VCaP (cell line): ENCODE measurements around the gene GRAMD1B.

Source experiments
- H3K27ac ChIP-seq: fragments of 450-650 bp; 2 replicates; pipeline ENCODE4 v1.5.1; 2017
- CTCF ChIP-seq: fragments of 450-650 bp; conservative IDR thresholded peaks from 2 replicates; pipeline ENCODE4 v1.5.1; 2017; ENCODE audit warnings: mild to moderate bottlenecking, moderate library complexity

GRAMD1B gene

GRCh38 chr11:123479048-123479837, 49.2 kb downstream of the GRAMD1B start:
- no peak overlapping the region for H3K27ac ChIP-seq
- TF ChIP-seq CTCF, result no peak

GRCh38 chr11:123480290-123480815, 50.3 kb downstream of the GRAMD1B start:
- no peak overlapping the region for H3K27ac ChIP-seq
- TF ChIP-seq CTCF, result no peak

DNA sequence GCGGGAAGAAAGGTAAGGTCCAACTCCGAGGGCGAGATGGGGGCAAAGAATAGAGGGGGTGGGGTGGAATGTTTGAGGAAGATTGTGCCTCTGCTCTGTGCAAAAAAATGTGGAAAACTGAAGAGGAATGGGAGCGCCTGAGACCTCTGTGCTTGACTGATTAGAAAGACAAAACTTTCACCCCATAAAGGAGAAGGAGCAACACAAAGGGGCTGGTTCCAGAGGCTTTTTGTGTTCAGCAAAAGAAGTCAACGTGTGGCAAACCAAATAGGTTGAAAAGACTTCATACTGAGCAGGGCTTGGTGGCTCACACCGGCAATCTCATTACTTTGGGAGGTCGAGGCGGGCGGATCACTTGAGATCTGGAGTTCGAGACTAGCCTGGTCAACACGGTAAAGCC, 50.8 kb downstream of the GRAMD1B start:
- TF ChIP-seq CTCF, result no peak
- no peak overlapping the region for H3K27ac ChIP-seq

GRCh38 chr11:123481640-123482039, 51.6 kb downstream of the GRAMD1B start:
- H3K27ac ChIP-seq, result no peak overlapping the region
- TF ChIP-seq CTCF, result no peak

GRCh38 chr11:123482218-123482617, 52.1 kb downstream of the GRAMD1B start:
- no peak overlapping the region for H3K27ac ChIP-seq
- TF ChIP-seq CTCF, result no peak

DNA sequence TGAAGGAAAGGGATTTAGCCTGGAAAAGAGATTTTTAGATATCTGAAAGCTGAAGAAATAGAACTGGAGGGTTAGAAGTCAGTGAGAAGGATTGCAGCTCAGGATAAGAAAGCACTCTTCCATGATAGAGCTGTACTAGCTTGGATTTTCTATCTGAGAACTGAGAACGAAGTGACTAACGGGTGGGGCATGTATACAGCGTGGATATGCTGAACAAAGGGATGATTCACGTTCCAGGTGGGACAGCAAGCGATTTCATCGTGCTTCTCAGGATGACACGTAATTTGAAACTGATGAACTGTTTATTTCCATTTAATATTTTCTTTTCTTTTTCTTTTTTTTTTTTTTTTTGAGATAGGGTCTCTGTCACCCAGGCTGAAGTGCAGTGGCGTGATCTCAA, 53.0 kb downstream of the GRAMD1B start:
- H3K27ac ChIP-seq, result no peak overlapping the region
- TF ChIP-seq CTCF, result no peak

- no peak overlapping the region for H3K27ac ChIP-seq
- TF ChIP-seq CTCF, result no peak
Observed at GRCh38 chr11:123483466-123483865, 53.4 kb downstream of the GRAMD1B start.
